Daoy (cell line): ENCODE data around the gene KRTAP4-16. TPM values are rescaled to one million over a fixed set of nuclear protein-coding genes. Genes with fewer than 3 reads are reported as not detected.
"Not testable (repeated sequence)": the region's sequence is repeated elsewhere in the genome, so short reads cannot be mapped to it uniquely, and the experiment has no call there.

ENCODE experiments used
- DNase-seq: peaks from one replicate; pipeline ENCODE4 v3.0.0-alpha.2; 2015; ENCODE audit warnings: low read depth
- total RNA-seq: library from RNA; depleted of rRNA; stranded (reverse); fragments of >200 nt; shearing (Covaris generic); gene quantifications from 2 replicates; pipeline ENCODE4 v1.2.3, GENCODE V29; 2014

The KRTAP4-16 gene
- total RNA-seq, 1 experiment from 2014 or later, result not detected

DNA sequence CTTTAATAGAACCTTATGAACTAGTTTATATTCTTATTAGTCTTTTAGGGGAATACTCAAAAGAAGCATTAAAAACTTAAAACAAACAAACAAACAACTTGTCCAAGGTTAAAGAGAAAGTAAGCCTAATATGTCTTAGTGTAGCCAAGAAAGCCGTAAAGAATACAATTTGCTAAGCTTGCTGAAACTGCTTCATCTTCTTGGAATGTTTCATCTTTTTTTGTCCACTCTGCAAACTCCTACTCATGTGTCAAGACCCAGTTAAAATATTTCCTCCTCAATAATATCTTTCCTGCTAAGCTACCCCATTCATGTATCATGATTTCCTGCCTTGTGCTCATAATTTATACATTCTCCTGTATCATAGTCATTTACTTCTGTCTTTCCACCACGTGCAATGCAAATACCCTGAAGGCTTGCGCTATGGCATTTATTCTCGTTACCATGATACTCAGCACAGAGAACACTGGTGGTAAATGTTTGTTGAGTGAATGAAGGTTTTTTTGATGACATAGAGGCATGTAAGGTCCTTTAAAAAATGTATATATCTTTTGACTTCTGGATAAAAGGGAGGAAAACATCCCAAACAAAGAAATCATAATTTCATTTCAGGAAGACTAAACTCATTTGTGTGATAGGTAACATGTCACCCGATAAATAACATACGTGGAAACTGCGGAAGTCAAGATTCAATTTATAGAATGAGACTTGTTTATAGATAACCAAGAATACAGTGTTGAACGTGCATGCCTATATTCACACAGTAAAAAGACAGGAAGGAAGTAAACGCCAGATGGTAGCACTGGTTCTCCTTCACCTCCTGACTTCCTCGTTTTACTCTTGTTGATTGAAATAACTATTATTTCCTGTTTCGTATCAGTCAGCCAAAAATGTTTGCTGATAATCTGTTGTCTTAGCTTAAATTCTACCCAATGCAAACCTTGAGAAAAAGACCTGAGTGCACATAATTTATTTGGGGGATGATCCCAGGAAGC lies 18.0 kb upstream of the KRTAP4-16 start:
- DNase-seq, result not testable (repeated sequence)

DNA sequence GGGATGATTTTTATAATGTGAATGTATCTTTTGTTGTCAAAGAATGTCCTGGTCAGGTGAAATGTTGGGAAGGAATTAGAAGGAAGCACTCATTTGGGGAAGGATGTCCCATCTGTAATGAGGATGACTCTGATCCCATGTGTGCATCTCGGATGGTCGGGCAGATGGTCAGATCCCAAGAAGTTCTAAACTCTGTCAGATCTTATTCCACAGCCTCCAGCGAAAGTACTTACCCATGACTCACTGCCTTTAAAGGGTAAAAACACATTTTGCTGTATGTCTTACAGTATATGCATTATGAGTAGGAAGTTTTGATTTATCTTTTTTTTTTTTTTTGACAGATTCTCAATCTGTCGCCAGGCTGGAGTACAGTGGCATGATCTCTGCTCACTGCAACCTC lies 16.7 kb upstream of the KRTAP4-16 start:
- DNase-seq, result no peak

DNA sequence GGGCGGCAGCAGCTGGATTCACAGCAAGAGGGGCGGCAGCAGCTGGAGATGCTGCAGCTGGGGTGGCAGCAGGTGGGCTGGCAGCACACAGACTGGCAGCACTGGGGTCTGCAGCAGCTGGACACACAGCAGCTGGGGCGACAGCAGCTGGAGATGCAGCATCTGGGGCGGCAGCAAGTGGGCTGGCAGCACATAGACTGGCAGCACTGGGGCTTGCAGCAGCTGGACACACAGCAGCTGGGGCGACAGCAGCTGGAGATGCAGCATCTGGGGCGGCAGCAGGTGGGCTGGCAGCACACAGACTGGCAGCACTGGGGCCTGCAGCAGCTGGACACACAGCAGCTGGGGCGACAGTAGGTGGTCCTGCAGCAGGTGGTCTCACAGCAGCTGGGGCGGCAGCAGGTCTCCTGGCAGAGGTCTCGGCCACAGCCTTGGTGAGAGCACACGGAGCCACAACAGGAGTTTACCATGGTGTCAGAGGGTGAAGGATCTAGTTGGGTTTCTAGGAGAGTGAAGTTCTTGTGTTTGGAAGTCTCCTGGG lies 15.9 kb upstream of the KRTAP4-16 start, which contains the start of gene KRTAP4-11:
KRTAP4-11 (minus strand) TSS at position 528 of the 541 bp plus-strand sequence; CDS start at position 470, 58 bp downstream.
- not testable (repeated sequence) for DNase-seq

DNA sequence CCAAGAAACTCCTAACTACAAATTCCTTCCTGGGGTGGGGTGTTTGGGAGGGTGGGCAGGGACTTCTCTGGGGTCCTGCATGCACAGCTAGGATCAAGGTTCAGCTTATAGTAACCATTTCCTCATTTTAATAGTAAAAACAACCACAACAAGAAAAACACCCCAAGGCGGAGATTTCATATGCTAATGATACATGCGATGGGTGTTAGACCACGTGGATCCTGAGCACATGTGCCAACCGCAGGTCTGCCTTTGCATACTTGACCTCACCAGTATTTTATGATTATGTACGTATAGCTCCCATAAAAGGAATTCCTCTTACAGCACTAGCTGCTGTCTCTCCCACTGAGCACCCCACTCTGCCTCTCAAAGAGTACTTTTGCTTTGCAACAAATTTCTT lies 14.3 kb upstream of the KRTAP4-16 start:
- DNase-seq, result no peak

DNA sequence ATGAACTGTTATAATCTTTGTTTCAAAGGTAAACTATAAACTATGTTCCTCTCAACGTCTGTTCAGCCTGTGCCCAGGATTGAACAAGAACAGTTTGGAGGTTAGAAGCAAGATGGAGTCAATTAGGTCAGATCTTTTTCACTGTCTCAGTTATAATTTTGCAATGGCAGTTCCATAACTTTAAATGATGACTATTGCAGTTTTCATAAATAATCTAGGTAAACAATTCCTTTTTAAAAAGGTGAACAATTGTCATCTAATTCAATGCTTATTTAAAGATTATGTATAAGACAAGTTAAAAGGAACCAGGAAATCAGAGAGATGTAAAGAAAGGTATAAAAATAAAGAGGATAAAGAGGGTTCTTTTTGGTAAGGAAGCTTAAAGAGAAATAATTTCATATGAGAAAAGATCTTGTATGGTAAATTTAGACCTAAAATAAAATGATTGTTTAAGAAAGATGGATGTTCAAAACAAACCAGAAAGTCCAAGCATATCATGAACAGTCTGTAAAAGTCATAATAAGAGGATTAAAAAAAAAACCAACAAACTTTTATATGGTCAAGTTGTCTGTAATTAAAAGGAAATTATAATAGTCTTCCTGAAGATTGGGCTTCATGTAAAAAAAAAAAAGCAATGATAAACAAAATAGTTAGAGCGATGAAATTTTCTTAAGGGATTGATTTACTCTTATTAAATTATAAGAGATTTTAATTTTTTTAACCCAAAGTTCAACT lies 9.3 kb upstream of the KRTAP4-16 start:
- no peak for DNase-seq

DNA sequence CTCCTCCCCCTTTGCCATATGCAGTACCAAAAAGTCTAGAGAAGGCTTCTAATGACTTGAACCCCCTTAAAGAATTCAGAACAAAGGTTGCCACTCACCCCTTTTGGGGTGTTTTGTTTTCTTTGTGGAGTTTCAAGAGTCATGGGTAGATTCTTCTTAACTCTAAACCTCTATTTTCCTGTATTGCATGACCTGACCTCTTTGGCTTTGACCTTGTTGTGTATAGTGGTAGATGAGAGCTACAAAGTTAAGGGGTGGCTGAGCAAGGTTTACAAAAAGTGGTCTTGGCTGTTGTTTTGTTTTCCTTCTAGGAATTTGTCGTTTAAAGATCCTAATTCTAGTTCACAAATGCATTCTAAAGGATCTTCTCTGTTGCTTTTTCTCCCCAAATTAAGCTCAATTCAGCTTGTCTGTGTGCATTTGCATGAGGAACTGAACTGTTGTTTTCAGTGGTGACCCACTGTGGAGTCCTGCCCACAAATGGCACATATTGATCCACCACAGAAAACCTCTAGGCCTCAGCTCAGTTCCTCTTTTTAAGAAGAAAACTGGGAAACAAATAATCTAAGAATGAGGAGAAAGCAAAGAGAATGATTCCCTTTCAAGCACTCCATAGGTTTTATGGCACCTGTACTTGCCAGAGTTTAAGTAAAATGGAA lies 6.8 kb upstream of the KRTAP4-16 start:
- DNase-seq, result not testable (repeated sequence)

DNA sequence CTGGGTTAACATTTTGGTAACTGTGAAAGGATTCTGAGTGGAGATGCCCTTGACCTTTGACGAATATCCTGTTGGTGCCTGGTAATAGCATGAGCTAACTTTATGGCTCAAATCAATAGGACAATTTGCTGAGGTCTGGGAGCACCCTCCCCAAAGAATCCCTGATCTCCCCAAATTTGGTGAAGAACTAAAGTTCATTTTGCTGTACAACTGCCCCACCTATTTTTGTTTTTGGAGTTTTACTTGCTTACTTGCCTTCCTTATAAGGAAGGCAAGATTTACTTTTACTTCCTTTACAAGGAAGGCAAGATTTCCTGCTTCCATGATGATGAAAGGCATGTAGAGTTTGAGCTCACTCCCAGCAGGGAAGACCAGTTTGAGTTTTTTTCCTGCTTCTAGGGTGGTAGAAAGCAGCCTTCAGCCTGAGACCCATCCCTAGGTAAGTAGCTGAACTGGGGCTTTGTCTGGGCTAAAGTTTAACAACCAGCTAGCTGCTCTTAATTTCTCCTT lies 6.0 kb upstream of the KRTAP4-16 start:
- DNase-seq, result no peak

DNA sequence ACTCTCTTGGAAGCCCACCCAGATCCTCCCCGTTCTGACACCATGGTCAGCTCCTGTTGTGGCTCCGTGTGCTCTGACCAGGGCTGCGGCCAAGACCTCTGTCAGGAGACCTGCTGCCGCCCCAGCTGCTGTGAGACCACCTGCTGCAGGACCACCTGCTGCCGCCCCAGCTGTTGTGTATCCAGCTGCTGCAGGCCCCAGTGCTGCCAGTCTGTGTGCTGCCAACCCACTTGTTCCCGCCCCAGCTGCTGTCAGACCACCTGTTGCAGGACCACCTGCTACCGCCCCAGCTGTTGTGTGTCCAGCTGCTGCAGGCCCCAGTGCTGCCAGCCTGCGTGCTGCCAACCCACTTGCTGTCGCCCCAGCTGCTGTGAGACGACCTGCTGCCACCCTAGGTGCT lies 3.3 kb upstream of the KRTAP4-16 start, which contains the start of gene KRTAP4-9:
KRTAP4-9 (plus strand) TSS at position 43 of the 400 bp plus-strand sequence; CDS start at position 43, 0 bp downstream.
- not testable (repeated sequence) for DNase-seq

DNA sequence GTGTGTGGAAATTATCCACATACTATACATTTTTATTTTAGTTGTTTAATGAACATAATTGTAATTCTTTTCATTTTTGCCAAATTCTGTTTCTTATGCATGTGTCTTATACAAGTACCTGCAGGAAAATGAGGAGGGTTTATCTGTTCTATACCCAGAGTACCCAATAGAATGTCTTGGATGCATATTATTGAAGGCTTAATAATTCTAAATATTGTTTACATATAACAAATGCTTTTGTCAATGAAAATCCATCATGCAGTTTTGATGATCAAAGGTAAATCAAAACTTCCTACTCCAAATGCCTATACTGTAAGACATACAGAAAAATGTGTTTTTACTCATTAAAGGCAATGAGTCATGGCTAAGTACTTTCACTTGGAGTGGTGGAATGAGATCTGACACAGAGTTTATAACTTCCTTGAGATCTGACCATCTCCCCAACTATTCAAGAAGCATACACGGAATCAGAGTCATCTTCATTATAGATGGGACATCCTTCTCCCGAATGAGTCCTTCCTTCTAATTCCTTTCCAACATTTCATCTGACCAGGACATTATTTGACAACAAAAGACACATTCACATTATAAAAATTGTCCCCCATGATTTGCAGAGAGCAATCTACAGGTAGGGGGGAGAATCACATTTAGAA lies 2.5 kb upstream of the KRTAP4-16 start:
- DNase-seq, result not testable (repeated sequence)

DNA sequence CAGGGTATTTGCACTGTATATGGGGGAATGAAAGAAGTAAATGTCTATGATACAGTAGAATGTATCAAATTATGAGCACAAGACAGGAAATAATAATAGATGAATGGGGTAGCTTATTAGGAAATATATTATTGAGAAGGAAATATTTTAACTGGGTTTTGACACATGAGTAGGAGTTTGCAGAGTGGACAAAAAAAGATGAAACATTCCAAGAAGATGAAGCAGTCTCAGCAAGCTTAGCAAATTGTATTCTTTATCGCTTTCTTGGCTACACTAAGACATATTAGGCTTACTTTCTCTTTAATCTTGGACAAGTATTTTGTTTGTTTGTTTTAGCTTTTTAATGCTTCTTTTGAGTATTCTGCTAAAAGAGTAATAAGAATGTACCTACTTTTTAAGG lies 1.9 kb upstream of the KRTAP4-16 start:
- no peak for DNase-seq

DNA sequence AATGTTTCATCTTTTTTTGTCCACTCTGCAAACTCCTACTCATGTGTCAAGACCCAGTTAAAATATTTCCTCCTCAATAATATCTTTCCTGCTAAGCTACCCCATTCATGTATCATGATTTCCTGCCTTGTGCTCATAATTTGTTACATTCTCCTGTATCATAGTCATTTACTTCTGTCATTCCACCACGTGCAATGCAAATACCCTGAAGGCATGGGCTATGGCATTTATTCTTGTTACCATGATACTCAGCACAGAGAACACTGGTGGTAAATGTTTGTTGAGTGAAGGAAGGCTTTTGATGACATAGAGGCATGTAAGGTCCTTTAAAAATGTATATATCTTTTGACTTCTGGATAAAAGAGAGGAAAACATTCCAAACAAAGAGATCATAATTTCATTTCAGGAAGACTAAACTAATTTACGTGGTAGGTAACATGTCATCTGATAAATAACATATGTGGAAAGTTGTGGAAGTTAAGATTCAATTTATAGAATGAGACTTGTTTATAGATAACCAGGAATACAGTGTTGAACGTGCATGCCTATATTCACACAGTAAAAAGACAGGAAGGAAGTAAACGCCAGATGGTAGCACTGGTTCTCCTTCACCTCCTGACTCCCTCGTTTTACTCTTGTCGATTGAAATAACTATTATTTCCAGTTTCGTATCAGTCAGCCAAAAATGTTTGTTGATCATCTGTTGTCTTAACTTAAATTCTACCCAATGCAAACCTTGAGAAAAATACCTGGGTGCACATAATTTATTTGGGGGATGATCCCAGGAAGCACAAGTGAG lies 2.1 kb downstream of the KRTAP4-16 start:
- peak; percentile 80 for DNase-seq

DNA sequence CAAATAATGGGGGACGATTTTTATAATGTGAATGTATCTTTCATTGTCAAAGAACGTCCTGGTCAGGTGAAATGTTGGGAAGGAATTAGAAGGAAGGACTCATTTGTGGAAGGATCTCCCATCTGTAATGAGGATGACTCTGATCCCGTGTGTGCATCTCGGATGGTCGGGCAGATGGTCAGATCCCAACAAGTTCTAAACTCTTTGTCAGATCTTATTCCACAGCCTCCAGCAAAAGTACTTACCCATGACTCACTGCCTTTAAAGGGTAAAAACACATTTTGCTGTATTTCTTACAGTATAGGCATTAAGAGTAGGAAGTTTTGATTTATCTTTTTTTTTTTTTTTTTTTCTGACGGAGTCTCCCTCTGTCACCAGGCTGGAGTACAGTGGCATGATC lies 3.5 kb downstream of the KRTAP4-16 start:
- no peak for DNase-seq

DNA sequence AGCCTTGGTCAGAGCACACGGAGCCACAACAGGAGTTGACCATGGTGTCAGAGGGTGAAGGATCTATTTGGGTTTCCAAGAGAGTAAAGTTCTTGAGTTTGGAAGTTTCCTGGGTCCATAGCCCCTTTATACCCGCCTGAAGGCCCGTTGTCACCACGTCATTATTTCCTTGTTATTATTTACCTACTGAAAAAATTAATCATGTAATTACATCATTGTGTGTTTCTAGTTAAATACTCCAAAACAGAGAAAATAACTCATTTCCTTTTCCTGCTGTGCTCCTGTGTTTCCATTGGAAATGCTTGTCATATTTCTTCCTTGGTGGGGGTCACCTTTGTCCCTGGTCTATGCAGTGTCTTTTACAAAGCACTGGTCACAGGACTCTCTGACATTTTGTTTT lies 4.0 kb downstream of the KRTAP4-16 start, which contains the start of gene KRTAP4-8:
KRTAP4-8 (minus strand) TSS at position 101 of the 400 bp plus-strand sequence; CDS start at position 43, 58 bp downstream.
- no peak for DNase-seq

DNA sequence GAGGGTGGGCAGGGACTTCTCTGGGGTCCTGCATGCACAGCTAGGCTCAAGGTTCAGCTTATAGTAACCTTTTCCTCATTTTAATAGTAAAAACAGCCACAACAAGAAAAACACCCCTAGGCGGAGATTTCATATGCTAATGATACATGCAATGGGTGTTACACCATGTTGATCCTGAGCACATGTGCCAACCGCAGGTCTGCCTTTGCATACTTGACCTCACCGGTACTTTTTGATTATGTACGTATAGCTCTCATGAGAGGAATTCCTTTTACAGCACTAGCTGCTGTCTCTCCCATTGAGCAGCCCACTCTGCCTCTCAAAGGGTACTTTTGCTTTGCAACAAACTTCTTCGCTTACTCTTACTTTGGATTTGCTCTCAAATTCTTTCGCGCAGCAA lies 6.0 kb downstream of the KRTAP4-16 start:
- DNase-seq, result no peak

DNA sequence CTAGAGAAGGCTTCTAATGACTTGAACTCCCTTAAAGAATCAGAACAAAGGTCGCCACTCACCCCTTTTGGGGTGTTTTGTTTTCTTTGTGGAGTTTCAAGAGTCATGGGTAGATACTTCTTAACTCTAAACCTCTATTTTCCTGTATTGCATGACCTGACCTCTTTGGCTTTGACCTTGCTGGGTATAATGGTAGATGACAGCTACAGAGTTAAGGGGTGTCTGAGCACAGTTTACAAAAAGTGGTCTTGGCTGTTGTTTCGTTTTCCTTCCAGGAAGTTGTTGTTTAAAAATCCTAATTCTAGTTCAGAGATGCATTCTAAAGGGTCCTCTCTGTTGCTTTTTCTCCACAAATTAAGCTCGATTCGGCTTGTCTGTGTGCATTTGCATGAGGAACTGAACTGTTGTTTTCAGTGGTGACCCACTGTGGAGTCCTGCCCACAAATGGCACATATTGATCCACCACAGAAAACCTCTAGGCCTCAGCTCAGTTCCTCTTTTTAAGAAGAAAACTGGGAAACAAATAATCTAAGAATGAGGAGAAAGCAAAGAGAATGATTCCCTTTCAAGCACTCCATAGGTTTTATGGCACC lies 13.2 kb downstream of the KRTAP4-16 start:
- not testable (repeated sequence) for DNase-seq

DNA sequence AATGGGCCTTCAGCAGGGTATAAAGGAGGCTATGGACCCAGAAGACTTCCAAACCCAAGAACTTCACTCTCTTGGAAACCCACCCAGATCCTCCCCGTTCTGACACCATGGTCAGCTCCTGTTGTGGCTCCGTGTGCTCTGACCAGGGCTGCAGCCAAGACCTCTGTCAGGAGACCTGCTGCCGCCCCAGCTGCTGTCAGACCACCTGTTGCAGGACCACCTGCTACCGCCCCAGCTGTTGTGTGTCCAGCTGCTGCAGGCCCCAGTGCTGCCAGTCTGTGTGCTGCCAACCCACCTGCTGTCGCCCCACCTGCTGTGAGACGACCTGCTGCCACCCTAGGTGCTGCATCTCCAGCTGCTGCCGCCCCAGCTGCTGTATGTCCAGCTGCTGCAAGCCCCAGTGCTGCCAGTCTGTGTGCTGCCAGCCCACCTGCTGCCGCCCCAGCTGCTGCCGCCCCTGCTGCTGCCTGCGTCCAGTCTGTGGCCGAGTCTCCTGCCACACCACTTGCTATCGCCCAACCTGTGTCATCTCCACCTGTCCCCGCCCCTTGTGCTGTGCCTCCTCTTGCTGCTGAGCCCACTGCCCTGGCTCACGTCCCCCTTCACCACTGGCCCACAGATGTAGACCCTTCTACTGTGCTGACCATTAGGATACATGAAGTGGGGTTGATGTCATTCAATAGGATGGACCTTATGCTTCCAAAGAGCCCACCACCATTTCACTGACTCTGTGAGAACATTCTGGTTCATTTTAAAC lies 17.7 kb downstream of the KRTAP4-16 start, which contains the start of gene KRTAP4-7:
KRTAP4-7 (plus strand) TSS at position 51 of the 757 bp plus-strand sequence; CDS start at position 108, 57 bp downstream.
- DNase-seq, result not testable (repeated sequence)

DNA sequence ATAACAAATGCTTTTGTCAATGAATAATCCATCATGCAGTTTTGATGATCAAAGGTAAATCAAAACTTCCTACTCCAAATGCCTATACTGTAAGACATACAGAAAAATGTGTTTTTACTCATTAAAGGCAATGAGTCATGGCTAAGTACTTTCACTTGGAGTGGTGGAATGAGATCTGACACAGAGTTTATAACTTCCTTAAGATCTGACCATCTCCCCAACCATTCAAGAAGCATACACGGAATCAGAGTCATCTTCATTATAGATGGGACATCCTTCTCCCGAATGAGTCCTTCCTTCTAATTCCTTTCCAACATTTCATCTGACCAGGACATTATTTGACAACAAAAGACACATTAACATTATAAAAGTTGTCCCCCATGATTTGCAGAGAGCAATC lies 18.6 kb downstream of the KRTAP4-16 start:
- peak; percentile 42 for DNase-seq

DNA sequence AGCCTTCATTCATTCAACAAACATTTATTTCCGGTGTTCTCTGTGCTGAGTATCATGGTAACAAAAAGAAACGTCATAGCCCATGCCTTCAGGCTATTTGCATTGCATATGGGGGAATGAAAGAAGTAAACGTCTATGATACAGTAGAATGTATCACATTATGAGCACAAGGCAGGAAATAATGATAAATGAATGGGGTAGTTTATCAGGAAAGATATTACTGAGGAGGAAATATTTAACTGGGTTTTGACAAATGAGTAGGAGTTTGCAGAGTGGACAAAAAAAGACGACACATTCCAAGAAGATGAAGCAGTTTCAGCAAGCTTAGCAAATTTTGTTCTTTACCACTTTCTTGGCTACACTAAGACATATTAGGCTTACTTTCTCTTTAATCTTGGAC lies 19.4 kb downstream of the KRTAP4-16 start:
- peak; percentile 49 for DNase-seq
